ENCODE results near the gene TNFRSF13B. TPM values are rescaled to one million over a fixed set of nuclear protein-coding genes. Genes with fewer than 3 reads are reported as not detected.
"Not testable (repeated sequence)": the region's sequence is repeated elsewhere in the genome, so short reads cannot be mapped to it uniquely, and the experiment has no call there.

Gene TNFRSF13B
- total RNA-seq, 2 experiments from 2014 or later: 7.5 to 19.3 TPM

DNA sequence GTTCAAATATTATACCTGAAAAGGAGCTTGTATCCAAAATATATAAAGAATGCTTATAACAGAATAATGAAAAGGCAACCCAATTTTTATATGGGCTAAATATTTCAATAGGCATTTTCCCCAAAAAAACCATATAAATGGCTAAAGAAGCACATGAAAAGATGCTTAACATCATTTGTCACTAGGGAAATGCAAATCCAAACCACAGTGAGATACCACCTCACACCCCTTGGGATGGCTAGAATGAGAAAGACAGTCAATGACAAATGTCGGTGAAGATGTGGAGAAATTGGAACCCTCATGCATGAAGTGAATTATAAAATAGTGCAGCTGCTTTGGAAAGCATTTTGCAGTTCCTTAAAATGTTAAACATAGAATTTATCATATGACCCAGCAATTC is 3.1 kb downstream of the TNFRSF13B start:
- CTCF ChIA-PET (ENCODE audit: unreplicated experiment): no interaction called here
- Histone ChIP-seq H3K4me3 (ENCODE audit: low read depth, low read length, poor library complexity, severe bottlenecking) (peak overlapping the region; percentile 68), H3K4me2 (ENCODE audit: low read length) (peak overlapping the region; percentile 78), H3K9me2 (ENCODE audit: insufficient read depth, low read length) (no peaks in the 10 kb centered on the region), H2AFZ (ENCODE audit: low read length) (no peak overlapping the region; the same call in 1 of the 2 replicates), H3K79me2 (ENCODE audit: insufficient read depth, low read depth, low read length) (peaks cover 50% of the 10 kb centered on the region; the same call in 1 of the 2 replicates), H4K20me1 (ENCODE audit: insufficient read depth, low read length) (no peaks in the 10 kb centered on the region), H3K27ac (ENCODE audit: low read depth, low read length, poor library complexity, severe bottlenecking) (peak overlapping the region; percentile 81), H3K9me3 (ENCODE audit: low read length) (no peaks in the 10 kb centered on the region), H3K36me3 (ENCODE audit: insufficient read depth, low read length) (peaks cover 3% of the 10 kb centered on the region), H3K4me1 (ENCODE audit: insufficient read depth, low read length, poor library complexity, severe bottlenecking) (peaks cover 82% of the 10 kb centered on the region)
- TF ChIP-seq EZH2phosphoT487 (IDR thresholded peaks at IDR 0.05; ENCODE audit: borderline replicate concordance, low read depth, low read length): no peak
- TF ChIP-seq, protein P1, sequence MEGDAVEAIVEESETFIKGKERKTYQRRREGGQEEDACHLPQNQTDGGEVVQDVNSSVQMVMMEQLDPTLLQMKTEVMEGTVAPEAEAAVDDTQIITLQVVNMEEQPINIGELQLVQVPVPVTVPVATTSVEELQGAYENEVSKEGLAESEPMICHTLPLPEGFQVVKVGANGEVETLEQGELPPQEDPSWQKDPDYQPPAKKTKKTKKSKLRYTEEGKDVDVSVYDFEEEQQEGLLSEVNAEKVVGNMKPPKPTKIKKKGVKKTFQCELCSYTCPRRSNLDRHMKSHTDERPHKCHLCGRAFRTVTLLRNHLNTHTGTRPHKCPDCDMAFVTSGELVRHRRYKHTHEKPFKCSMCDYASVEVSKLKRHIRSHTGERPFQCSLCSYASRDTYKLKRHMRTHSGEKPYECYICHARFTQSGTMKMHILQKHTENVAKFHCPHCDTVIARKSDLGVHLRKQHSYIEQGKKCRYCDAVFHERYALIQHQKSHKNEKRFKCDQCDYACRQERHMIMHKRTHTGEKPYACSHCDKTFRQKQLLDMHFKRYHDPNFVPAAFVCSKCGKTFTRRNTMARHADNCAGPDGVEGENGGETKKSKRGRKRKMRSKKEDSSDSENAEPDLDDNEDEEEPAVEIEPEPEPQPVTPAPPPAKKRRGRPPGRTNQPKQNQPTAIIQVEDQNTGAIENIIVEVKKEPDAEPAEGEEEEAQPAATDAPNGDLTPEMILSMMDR (conservative IDR thresholded peaks at IDR 0.05; ENCODE audit: low read length): no peak
- BruUV-seq (replicated peaks): no TSS peak
- intact Hi-C loops (cut with micrococcal nuclease; ENCODE audit: unreplicated experiment): no loop called here
- DNase-seq (ENCODE audit: low spot score): no peak
- POLR2A ChIA-PET: interaction anchor here (0.6 to 4.9 kb wide), 3 partner anchors 20 to 271 kb away, joined by 3 to 29 read pairs (median 3); no protein-coding TSS in a partner anchor

DNA sequence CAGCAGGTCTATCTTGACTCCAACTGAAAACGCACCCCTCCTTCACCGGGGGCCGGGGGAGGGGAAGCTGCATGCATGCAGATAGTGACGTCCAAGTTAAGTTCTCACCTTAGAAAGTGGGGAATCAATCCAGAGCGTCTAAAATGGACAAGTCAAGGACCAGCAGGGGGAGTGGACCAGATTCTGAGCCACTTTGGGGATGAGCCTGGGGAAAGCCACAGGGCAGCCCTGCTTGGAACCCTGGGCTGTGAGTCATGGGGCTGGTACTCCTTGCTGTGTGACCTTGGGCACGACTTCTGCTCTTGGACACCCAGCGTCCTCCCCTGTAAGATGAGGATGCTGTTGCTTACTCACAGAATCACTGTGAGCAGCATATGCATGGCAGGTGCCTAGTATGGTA is 9.1 kb downstream of the TNFRSF13B start:
- ChIA-PET POLR2A (no interaction called here), CTCF (ENCODE audit: unreplicated experiment) (no interaction called here)
- Histone ChIP-seq H3K36me3 (ENCODE audit: insufficient read depth, low read length) (peaks cover 41% of the 10 kb centered on the region), H3K27ac (ENCODE audit: low read depth, low read length, poor library complexity, severe bottlenecking) (no peak overlapping the region), H3K4me1 (ENCODE audit: insufficient read depth, low read length, poor library complexity, severe bottlenecking) (peaks cover 23% of the 10 kb centered on the region), H2AFZ (ENCODE audit: low read length) (no peak overlapping the region), H3K79me2 (ENCODE audit: insufficient read depth, low read depth, low read length) (peaks cover 48% of the 10 kb centered on the region; the same call in 1 of the 2 replicates), H3K9me2 (ENCODE audit: insufficient read depth, low read length) (no peaks in the 10 kb centered on the region), H3K4me2 (ENCODE audit: low read length) (no peak overlapping the region), H3K9me3 (ENCODE audit: low read length) (peaks cover 21% of the 10 kb centered on the region), H4K20me1 (ENCODE audit: insufficient read depth, low read length) (no peaks in the 10 kb centered on the region), H3K4me3 (ENCODE audit: low read depth, low read length, poor library complexity, severe bottlenecking) (no peak overlapping the region)
- intact Hi-C loops (cut with micrococcal nuclease; ENCODE audit: unreplicated experiment): no loop called here
- TF ChIP-seq, protein P1 (conservative IDR thresholded peaks at IDR 0.05; ENCODE audit: low read length): 0 out of 2 replicates have a peak, but pooled peaks have one; percentile 14
- TF ChIP-seq EZH2phosphoT487 (IDR thresholded peaks at IDR 0.05; ENCODE audit: borderline replicate concordance, low read depth, low read length): no peak
- no peak for DNase-seq (ENCODE audit: low spot score)
- BruUV-seq (replicated peaks): no TSS peak

DNA sequence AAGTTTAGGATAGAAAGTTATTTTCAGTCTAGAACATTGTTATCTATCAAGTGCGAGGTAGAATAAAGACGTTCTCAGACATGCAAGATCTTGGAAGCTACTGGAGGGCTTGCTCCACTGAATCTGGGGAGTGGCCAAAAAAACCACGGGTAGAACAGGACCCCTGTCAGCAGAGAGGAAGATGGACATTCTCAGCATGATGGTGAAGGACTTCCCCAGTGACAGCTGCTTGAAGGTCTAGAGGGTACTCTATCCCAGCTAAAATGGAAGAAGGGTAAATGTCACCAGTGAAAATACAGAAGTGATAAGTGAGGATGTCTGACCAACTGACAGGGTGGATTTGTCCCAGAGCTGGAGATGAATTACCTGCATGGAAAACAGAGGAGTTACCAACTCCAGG is 10.1 kb downstream of the TNFRSF13B start:
- Histone ChIP-seq H4K20me1 (ENCODE audit: insufficient read depth, low read length) (no peaks in the 10 kb centered on the region), H3K27ac (ENCODE audit: low read depth, low read length, poor library complexity, severe bottlenecking) (no peak overlapping the region), H3K9me3 (ENCODE audit: low read length) (peaks cover 28% of the 10 kb centered on the region), H3K9me2 (ENCODE audit: insufficient read depth, low read length) (no peaks in the 10 kb centered on the region), H3K36me3 (ENCODE audit: insufficient read depth, low read length) (peaks cover 51% of the 10 kb centered on the region), H3K4me2 (ENCODE audit: low read length) (no peak overlapping the region), H3K4me1 (ENCODE audit: insufficient read depth, low read length, poor library complexity, severe bottlenecking) (peaks cover 21% of the 10 kb centered on the region), H3K79me2 (ENCODE audit: insufficient read depth, low read depth, low read length) (peaks cover 45% of the 10 kb centered on the region; the same call in 1 of the 2 replicates), H3K4me3 (ENCODE audit: low read depth, low read length, poor library complexity, severe bottlenecking) (no peak overlapping the region), H2AFZ (ENCODE audit: low read length) (no peak overlapping the region)
- CTCF ChIA-PET (ENCODE audit: unreplicated experiment): no interaction called here
- POLR2A ChIA-PET: no interaction called here
- intact Hi-C loops (cut with micrococcal nuclease; ENCODE audit: unreplicated experiment): no loop called here
- DNase-seq (ENCODE audit: low spot score): no peak
- TF ChIP-seq, protein P1 (conservative IDR thresholded peaks at IDR 0.05; ENCODE audit: low read length): no peak
- TF ChIP-seq EZH2phosphoT487 (IDR thresholded peaks at IDR 0.05; ENCODE audit: borderline replicate concordance, low read depth, low read length): no peak
- BruUV-seq (replicated peaks): no TSS peak

DNA sequence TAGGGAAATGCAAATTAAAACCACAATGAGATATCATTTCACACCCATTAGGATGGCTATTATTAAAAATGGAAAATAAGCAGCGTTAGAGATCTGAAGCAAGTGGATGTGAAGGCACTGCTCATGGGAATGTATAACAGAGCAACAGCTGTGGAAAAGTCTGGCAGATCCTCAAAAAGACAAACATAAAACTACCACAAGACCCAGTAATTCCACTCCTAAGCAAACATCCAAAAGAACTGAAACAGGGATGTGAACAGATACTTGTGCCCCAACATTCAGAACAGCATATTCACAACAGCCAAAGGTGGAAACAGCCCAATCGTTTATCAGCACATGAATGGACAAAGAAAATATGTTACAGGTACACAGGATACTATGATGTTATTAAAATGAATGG is 10.9 kb downstream of the TNFRSF13B start:
- H3K4me3 ChIP-seq (ENCODE audit: low read depth, low read length, poor library complexity, severe bottlenecking); H3K4me2 ChIP-seq (ENCODE audit: low read length); H4K20me1 ChIP-seq (ENCODE audit: insufficient read depth, low read length); POLR2A ChIA-PET; BruUV-seq (replicated peaks); H3K27ac ChIP-seq (ENCODE audit: low read depth, low read length, poor library complexity, severe bottlenecking); H2AFZ ChIP-seq (ENCODE audit: low read length); CTCF ChIA-PET (ENCODE audit: unreplicated experiment); intact Hi-C loops (cut with micrococcal nuclease; ENCODE audit: unreplicated experiment); DNase-seq (ENCODE audit: low spot score); H3K9me2 ChIP-seq (ENCODE audit: insufficient read depth, low read length): not testable (repeated sequence)
- peaks cover 22% of the 10 kb centered on the region for H3K4me1 ChIP-seq (ENCODE audit: insufficient read depth, low read length, poor library complexity, severe bottlenecking)
- peaks cover 35% of the 10 kb centered on the region for H3K9me3 ChIP-seq (ENCODE audit: low read length)
- peaks cover 39% of the 10 kb centered on the region; the same call in 1 of the 2 replicates for H3K79me2 ChIP-seq (ENCODE audit: insufficient read depth, low read depth, low read length)
- H3K36me3 ChIP-seq (ENCODE audit: insufficient read depth, low read length): peaks cover 55% of the 10 kb centered on the region

Measured in OCI-LY7 (cell line).